T-helper 1 cell treated with Interleukin-12 subunit alpha and Interleukin-12 subunit beta and Interleukin-4 antibody, amounts not matched to agents 30 μg/mL and 1 μg/mL, for 36 hours (primary cell): Measurements from ENCODE around the gene KRT36.

Experiments
- H3K27ac Mint-ChIP-seq: one replicate; pipeline ENCODE4 v1.8.0; 2021; ENCODE audit warnings: mild to moderate bottlenecking, mixed read lengths
- H3K27me3 Mint-ChIP-seq: one replicate; pipeline ENCODE4 v1.8.0; 2021; ENCODE audit warnings: low read depth, mixed read lengths
- H3K36me3 Mint-ChIP-seq: one replicate; pipeline ENCODE4 v1.8.0; 2021; ENCODE audit warnings: low read depth, mixed read lengths
- H3K4me1 Mint-ChIP-seq: one replicate; pipeline ENCODE4 v1.8.0; 2021; ENCODE audit warnings: low read depth, mixed read lengths
- H3K4me3 Mint-ChIP-seq: one replicate; pipeline ENCODE4 v1.8.0; 2021; ENCODE audit warnings: mild to moderate bottlenecking, moderate library complexity, mixed read lengths
- H3K9me3 Mint-ChIP-seq: one replicate; pipeline ENCODE4 v1.8.0; 2021; ENCODE audit warnings: mixed read lengths

The KRT36 gene

DNA sequence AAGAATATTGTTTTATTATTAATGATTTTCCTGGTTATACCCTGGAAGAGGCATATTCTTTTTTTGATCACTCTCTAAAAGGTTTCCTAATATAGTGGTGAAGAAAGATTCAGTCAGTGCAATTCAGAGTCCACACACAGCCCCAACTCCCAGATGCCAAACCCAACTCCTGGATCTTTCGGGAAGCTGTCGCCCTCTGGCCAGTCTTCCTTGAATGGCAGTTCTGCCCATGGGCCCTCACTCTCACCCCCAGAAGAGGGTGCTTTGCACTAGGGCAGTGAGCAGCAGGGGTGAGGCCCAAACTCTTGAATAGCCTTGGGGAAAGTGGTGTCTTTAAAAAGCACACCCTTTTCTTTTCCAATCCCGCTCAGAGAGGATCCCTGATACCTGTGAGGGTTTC, 33.5 kb downstream of the KRT36 start:
- no peaks in the 10 kb centered on the region for H3K4me1 Mint-ChIP-seq

DNA sequence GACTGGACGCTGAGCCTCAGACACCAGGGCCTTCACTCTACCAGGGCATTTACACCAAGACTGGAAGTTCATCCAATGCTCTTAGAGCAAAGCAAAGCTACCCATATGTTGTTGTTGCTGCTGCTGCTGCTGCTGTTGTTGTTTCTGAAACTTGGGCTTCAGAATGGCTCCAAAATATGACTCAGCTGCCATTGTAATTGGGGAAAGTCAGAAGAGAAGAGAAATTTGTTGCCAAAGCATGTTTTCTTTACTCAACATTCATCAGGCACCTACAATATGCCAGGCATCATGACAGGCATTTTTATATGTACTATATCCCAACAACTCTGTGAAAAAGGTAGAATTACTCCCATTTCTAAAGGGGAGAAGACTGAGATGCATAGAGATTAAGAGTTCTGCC, 34.5 kb downstream of the KRT36 start:
- Mint-ChIP-seq H3K36me3 (no peaks in the 10 kb centered on the region), H3K4me1 (no peaks in the 10 kb centered on the region), H3K9me3 (no peaks in the 10 kb centered on the region), H3K4me3 (no peak overlapping the region), H3K27me3 (peaks cover 12% of the 10 kb centered on the region), H3K27ac (no peak overlapping the region)

More for the DNA sequence above, 33.5 kb downstream of the KRT36 start:
- H3K36me3 Mint-ChIP-seq: no peaks in the 10 kb centered on the region
- H3K9me3 Mint-ChIP-seq: no peaks in the 10 kb centered on the region
- H3K27me3 Mint-ChIP-seq: peaks cover 12% of the 10 kb centered on the region
- H3K27ac Mint-ChIP-seq: no peak overlapping the region
- no peak overlapping the region for H3K4me3 Mint-ChIP-seq

DNA sequence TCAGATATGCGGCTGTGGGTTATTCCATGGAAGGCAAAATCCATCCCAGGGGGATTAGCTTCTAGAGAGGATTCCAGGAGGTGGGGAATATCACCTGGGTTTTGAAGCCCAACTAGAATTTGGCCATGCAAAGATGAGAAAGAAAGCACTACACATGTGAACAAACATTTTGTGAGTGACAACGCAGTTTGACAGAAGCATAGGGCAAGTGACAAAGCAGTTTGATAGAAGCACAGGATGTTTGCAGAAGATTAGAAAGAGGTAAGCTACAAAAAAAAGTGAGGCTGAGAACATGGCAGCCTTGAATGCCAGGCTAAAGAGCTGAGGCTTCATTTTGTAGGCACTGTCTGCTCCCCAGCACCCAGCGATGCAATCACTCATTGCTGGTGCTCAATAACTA, 36.6 kb downstream of the KRT36 start:
- Mint-ChIP-seq H3K27me3 (peaks cover 16% of the 10 kb centered on the region), H3K9me3 (no peaks in the 10 kb centered on the region), H3K4me3 (no peak overlapping the region), H3K4me1 (no peaks in the 10 kb centered on the region), H3K27ac (no peak overlapping the region), H3K36me3 (no peaks in the 10 kb centered on the region)

DNA sequence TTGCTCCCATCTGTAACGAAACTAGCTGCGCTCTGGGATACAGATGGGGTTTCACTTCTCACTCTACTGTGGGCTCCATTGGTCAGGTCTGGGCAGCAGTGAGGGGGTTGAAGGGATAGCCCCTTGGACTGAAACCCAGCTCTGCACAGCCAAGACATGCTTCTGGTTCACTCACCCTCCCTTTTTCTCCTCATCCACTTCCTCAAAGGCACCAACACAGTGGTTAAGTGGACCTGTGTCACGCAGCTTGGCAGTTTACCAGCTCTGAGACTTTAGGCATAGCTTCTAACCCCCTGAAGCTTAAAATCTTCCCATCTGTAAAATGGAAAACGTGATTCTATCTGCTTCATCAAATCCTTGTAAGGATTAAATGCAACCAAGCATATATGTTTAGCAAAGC, 37.4 kb downstream of the KRT36 start:
- Mint-ChIP-seq H3K9me3 (no peaks in the 10 kb centered on the region), H3K27me3 (peaks cover 16% of the 10 kb centered on the region), H3K4me3 (no peak overlapping the region), H3K27ac (no peak overlapping the region), H3K36me3 (no peaks in the 10 kb centered on the region), H3K4me1 (no peaks in the 10 kb centered on the region)

DNA sequence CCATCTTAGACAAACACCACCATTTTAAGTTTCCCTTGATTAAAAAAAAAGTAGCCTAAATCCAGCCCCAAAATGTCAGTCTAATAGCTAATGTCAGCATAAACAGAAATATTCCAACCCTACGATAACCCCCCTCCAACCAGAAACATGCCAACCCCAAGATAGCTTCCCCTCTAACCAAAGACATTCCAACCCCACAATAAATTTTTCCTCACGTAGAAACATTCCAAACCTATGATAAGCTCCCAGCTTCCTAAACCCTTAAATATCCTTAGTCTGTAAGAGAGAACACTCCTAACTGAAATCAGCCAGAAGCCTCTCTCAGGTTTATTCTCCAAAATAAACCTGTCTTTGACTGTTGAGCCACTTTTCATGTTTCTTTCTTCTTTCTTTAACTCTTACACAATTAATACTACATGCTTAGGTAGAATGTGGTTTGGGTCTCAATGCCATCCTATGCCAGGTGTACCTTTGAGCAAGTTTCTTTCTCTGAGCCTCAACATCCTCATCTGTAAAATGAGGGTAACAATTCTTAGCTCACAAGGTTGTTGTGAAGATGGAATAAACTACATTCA, 38.5 kb downstream of the KRT36 start:
- Mint-ChIP-seq H3K4me1 (no peaks in the 10 kb centered on the region), H3K27ac (no peak overlapping the region), H3K36me3 (no peaks in the 10 kb centered on the region), H3K27me3 (peaks cover 16% of the 10 kb centered on the region), H3K9me3 (no peaks in the 10 kb centered on the region), H3K4me3 (no peak overlapping the region)

DNA sequence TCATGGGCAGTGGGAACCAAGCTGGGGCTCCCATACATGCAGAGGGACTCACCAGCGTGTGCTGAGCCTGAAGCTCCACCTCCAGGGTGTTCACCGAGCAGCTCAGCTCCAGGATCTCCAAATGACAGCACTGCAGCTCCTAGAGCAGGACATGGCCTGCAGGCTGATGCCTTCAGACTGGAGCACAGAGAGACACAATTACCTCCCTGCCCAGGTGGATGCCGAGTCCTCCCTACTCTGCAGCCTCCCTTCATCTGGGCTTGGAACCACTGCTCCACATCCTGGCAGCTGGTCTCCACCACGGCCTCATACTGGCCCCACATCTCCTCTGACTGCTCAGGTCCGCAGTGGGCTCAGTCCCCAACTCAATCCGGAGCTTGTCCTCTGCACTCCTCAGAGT, 40.7 kb downstream of the KRT36 start:
- peaks cover 12% of the 10 kb centered on the region for H3K27me3 Mint-ChIP-seq
- no peaks in the 10 kb centered on the region for H3K4me1 Mint-ChIP-seq
- no peaks in the 10 kb centered on the region for H3K9me3 Mint-ChIP-seq
- no peak overlapping the region for H3K4me3 Mint-ChIP-seq
- H3K36me3 Mint-ChIP-seq: no peaks in the 10 kb centered on the region
- no peak overlapping the region for H3K27ac Mint-ChIP-seq

DNA sequence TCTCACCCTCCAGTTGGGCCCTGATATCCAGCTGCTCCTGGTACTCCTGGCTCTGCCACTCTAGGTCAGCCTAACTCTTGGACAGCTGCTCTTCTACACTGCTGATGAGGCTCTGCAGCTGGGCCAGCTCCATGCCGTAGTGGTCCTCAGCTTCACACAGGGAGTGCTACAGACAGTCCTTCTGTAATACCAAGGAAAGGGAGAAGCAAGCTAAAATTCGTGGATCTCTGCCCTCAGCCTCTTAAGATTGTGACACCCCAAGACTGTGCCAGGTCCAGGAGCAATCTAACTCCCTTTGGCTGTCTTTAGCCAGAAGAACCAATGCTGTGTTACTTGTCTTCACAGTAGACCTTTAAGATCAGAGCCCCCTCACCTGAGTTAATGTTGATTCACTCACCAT, 41.2 kb downstream of the KRT36 start:
- H3K27me3 Mint-ChIP-seq: peaks cover 12% of the 10 kb centered on the region
- no peak overlapping the region for H3K27ac Mint-ChIP-seq
- H3K4me1 Mint-ChIP-seq: no peaks in the 10 kb centered on the region
- H3K9me3 Mint-ChIP-seq: no peaks in the 10 kb centered on the region
- H3K4me3 Mint-ChIP-seq: no peak overlapping the region
- no peaks in the 10 kb centered on the region for H3K36me3 Mint-ChIP-seq

DNA sequence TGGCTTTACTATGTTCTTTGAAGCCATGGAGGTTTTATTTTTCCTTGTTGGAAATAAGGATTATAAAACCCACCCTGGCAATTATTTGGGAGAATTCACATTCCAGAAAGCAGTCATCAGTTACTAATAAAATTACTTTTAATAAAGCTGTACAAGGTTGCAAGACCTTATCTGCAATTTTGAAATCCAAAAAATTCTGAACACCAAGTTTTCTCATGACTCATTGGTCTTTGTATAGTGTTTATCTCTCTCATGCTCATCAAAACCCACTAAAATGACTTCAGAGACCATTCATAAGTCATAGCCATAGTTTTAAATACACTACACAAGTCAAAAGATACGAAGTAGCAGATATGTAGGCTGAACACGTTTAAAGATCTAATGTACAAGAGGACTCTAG, 42.9 kb downstream of the KRT36 start:
- Mint-ChIP-seq H3K4me3 (no peak overlapping the region), H3K36me3 (no peaks in the 10 kb centered on the region), H3K9me3 (no peaks in the 10 kb centered on the region), H3K4me1 (no peaks in the 10 kb centered on the region), H3K27ac (no peak overlapping the region), H3K27me3 (peaks cover 13% of the 10 kb centered on the region)

DNA sequence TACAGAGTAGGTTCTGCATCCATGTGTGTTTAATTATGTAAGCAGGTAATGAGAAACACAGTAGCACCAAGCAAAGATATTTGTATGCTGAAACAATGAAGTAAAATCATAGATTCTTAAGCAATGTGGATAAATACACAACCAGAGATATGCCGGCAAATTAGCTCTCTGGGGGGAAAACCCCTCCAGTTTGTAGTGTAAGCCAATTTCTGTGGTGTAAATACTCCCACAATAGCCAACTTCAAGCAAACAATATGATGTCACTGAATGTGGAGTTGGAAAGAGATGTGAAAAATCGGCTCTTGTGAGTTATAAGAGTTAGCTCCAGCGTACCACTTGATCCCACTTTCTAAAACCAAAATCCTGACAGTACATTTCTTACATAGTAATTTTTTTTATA, 45.1 kb downstream of the KRT36 start:
- H3K4me3 Mint-ChIP-seq: no peak overlapping the region
- H3K27me3 Mint-ChIP-seq: peaks cover 13% of the 10 kb centered on the region
- H3K4me1 Mint-ChIP-seq: no peaks in the 10 kb centered on the region
- no peaks in the 10 kb centered on the region for H3K9me3 Mint-ChIP-seq
- no peak overlapping the region for H3K27ac Mint-ChIP-seq
- no peaks in the 10 kb centered on the region for H3K36me3 Mint-ChIP-seq

DNA sequence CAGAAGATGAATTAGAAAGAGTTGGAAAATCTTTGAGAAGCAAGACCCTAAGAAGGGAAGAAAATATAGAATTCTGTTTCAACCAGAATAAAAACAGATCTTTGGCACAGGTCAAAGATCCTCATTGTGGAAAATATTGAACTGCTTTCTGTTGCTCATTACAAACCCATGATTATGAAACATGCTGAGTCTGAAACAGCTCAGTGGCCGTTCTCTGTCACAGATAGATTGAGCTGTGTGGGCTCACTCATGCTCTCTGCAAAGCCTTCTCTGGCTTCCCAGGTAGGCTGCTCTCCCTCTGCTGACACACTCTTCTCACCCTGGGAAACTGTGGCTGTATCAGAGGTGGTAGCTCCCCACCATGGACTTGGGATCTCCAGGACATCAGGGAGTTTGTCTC, 45.5 kb downstream of the KRT36 start:
- Mint-ChIP-seq H3K27me3 (peaks cover 11% of the 10 kb centered on the region), H3K4me3 (no peak overlapping the region), H3K36me3 (no peaks in the 10 kb centered on the region), H3K27ac (no peak overlapping the region), H3K9me3 (no peaks in the 10 kb centered on the region), H3K4me1 (no peaks in the 10 kb centered on the region)

DNA sequence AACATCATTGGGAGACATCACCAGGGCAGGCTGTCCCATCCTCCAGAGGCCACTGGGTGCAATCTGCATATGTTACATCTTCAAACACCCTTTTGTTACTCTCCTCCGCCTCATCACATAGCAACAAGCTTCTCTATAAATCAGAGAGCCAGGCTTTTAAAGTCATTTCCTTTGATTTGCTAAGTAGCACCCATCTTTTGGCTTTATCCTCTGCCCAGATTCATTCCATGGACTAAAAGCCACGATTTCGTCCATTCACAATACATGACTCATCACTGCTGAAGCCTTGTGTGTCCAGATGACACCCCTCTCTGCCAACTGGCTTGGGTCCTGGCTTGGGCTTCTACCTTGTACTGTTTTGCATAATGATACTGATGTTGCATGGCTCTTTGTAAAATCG, 47.0 kb downstream of the KRT36 start:
- Mint-ChIP-seq H3K27ac (no peak overlapping the region), H3K36me3 (no peaks in the 10 kb centered on the region), H3K27me3 (peaks cover 10% of the 10 kb centered on the region)

DNA sequence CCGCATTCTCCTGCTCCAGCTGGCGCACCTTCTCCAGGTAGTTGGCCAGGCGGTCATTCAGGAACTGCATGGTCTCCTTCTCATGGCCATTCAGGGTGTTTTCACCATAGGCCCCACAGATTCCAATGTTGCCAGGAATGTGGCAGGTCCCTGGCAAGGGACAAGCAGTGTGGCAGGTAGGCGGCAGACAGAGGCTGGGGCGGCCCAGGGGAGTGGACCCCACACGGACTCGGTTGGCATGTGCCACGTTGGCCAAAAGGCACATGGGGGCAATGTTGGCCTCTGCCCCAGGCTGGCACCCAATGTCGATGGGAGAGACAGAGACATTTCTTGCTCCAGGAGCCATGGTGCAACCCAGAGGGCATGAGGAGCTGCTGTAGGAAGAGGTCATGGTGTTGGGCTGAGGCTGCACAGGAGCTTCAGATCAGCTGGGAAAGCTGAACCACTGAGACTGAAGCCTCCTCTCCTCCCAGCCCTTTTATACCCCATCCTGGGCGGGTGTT, 49.1 kb downstream of the KRT36 start, which contains the start of gene KRT38:
Gene KRT38, minus strand, starts transcription at position 453 of the 503 bp plus-strand sequence. Its CDS starts 62 bp downstream, at position 391.
- H3K4me1 Mint-ChIP-seq: no peaks in the 10 kb centered on the region
- peaks cover 10% of the 10 kb centered on the region for H3K27me3 Mint-ChIP-seq
- H3K27ac Mint-ChIP-seq: no peak within 1 kb of the TSS
- H3K4me3 Mint-ChIP-seq: no peak within 1 kb of the TSS
- H3K36me3 Mint-ChIP-seq: no peaks in the 10 kb centered on the region
- no peaks in the 10 kb centered on the region for H3K9me3 Mint-ChIP-seq

More for the DNA sequence above, 47.0 kb downstream of the KRT36 start:
- H3K4me3 Mint-ChIP-seq: no peak overlapping the region
- no peaks in the 10 kb centered on the region for H3K9me3 Mint-ChIP-seq
- H3K4me1 Mint-ChIP-seq: no peaks in the 10 kb centered on the region

DNA sequence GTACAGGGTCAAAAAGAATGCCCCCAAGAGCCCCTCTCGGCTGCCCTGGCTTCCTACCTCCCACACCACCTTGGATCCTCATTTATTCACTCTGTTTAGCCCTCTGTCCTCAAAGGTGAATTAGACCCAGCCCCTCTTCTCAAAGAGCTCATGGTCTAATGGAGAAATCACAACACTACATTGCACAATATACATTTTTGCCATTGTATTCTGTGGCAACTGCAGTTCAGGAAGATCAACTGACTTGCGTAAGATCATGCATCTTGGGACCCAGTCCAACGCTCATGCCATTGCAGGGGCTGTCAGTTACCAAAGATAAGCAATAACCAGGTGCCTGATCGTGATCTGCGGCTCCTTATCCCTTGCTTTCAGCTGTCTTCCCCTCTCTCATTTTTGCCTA, 50.3 kb downstream of the KRT36 start:
- Mint-ChIP-seq H3K4me1 (no peaks in the 10 kb centered on the region), H3K4me3 (no peak overlapping the region), H3K27ac (no peak overlapping the region), H3K9me3 (no peaks in the 10 kb centered on the region), H3K36me3 (no peaks in the 10 kb centered on the region), H3K27me3 (peaks cover 10% of the 10 kb centered on the region)

DNA sequence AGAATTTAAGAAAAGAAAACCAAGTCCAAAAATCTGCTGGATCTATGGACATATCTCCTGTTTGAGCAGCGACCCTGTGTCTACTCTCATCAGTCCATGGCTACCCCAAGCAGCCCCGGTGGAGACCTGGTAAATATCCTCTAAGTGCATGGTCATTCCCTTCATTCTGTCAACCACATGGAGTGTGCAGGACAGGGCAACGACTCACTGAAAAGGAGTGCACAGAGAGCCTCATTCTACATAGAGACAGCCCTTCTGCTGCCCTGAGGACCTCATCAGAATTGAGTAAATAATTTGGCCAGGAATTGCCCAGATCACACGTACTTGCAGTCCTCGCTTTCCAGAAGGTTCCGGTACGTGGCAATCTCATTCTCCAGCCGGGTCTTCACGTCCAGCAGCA, 51.9 kb downstream of the KRT36 start:
- H3K4me3 Mint-ChIP-seq: no peak overlapping the region
- no peaks in the 10 kb centered on the region for H3K4me1 Mint-ChIP-seq
- no peaks in the 10 kb centered on the region for H3K9me3 Mint-ChIP-seq
- peaks cover 8% of the 10 kb centered on the region for H3K27me3 Mint-ChIP-seq
- no peak overlapping the region for H3K27ac Mint-ChIP-seq
- H3K36me3 Mint-ChIP-seq: no peaks in the 10 kb centered on the region

DNA sequence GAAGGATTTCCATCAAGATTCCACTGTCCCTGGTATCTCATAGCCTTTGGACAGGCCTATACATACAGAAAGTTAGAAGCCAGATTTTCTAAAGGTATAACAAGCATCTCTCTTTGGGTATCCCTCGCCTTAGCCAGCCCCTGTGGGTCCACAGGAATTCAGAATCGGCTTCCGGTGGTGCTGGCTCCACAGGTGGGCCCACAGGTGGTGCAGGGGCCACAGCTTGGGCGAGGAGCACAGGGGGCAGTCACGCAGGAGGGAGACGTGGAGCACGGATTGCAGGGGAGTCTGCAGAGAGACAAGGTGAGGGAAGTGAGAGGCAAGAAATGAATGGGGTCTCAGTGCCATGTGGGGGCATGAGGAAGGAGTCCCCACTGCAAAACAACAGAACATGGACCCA, 52.5 kb downstream of the KRT36 start:
- Mint-ChIP-seq H3K36me3 (no peaks in the 10 kb centered on the region), H3K4me3 (no peak overlapping the region), H3K9me3 (no peaks in the 10 kb centered on the region), H3K4me1 (no peaks in the 10 kb centered on the region), H3K27ac (no peak overlapping the region), H3K27me3 (peaks cover 8% of the 10 kb centered on the region)
